Measurements from ENCODE around the gene TBC1D1. TPM values are rescaled to one million over a fixed set of nuclear protein-coding genes. Genes with fewer than 3 reads are reported as not detected.
A peak's percentile ranks its signal among the peaks of the same experiment; 100 is the strongest.

The TBC1D1 gene
- total and polyA plus RNA-seq, 4 experiments from 2014 or later = 15.3 to 46.7 (median 34.3) TPM

GRCh38 chr4:38181286-38181685 is 290.4 kb downstream of the TBC1D1 start:
- no peaks in the 10 kb centered on the region for H3K9me3 ChIP-seq (ENCODE audit: control insufficient read depth in 1 of 2, low read length in 2 of 2)
- CTCF ChIA-PET (ENCODE audit: partially characterized antibody) = interaction anchor here (0.8 to 13.4 kb wide), 20 partner anchors 12 to 679 kb away, joined by 3 to 292 read pairs (median 10); partner anchors contain the start of genes TLR1 and TLR10
- Mint-ChIP-seq H3K27me3 (no peaks in the 10 kb centered on the region), H3K4me3 (no peak overlapping the region), H3K9me3 (no peaks in the 10 kb centered on the region), H3K27ac (no peak overlapping the region), H3K36me3 (no peaks in the 10 kb centered on the region), H3K4me1 (peaks cover 23 to 46% (median 33%) of the 10 kb centered on the region in 4 donors)
- H3K4me1 ChIP-seq (ENCODE audit: insufficient read depth, low read length) = peaks cover 35% of the 10 kb centered on the region
- no peak for DNase-seq
- H3K27me3 ChIP-seq (ENCODE audit: insufficient read depth, low read length) = no peaks in the 10 kb centered on the region
- POLR2A ChIA-PET (ENCODE audit: partially characterized antibody) = interaction anchor here (0.6 to 5.3 kb wide), 5 partner anchors 129 to 549 kb away, joined by 3 to 41 read pairs (median 4); no protein-coding TSS in a partner anchor
- H3K27ac ChIP-seq (ENCODE audit: low read depth, low read length) = no peak overlapping the region
- intact Hi-C loops (cut with micrococcal nuclease) = no loop called here
- H3K36me3 ChIP-seq (ENCODE audit: insufficient read depth, low read length) = no peaks in the 10 kb centered on the region
- H3K4me3 ChIP-seq (ENCODE audit: low read length in 2 of 2) = no peak overlapping the region

GRCh38 chr4:38182334-38182998 is 291.6 kb downstream of the TBC1D1 start:
- Histone ChIP-seq H3K36me3 (ENCODE audit: insufficient read depth, low read length) (no peaks in the 10 kb centered on the region), H3K4me3 (ENCODE audit: low read length in 2 of 2) (no peak overlapping the region), H3K9me3 (ENCODE audit: control insufficient read depth in 1 of 2, low read length in 2 of 2) (no peaks in the 10 kb centered on the region), H3K27ac (ENCODE audit: low read depth, low read length) (no peak overlapping the region), H3K4me1 (ENCODE audit: insufficient read depth, low read length) (peaks cover 27% of the 10 kb centered on the region), H3K27me3 (ENCODE audit: insufficient read depth, low read length) (no peaks in the 10 kb centered on the region)
- no peaks in the 10 kb centered on the region for H3K36me3 Mint-ChIP-seq
- no peaks in the 10 kb centered on the region for H3K27me3 Mint-ChIP-seq
- peaks cover 16 to 36% (median 25%) of the 10 kb centered on the region in 4 donors for H3K4me1 Mint-ChIP-seq
- H3K27ac Mint-ChIP-seq = no peak overlapping the region
- no peaks in the 10 kb centered on the region for H3K9me3 Mint-ChIP-seq
- intact Hi-C loops (cut with micrococcal nuclease) = no loop called here
- POLR2A ChIA-PET (ENCODE audit: partially characterized antibody) = interaction anchor here (0.6 to 1.2 kb wide), 2 partner anchors 78 to 493 kb away, joined by 3 read pairs; no protein-coding TSS in a partner anchor
- CTCF ChIA-PET (ENCODE audit: partially characterized antibody) = interaction anchor here (1.0 to 13.4 kb wide), 8 partner anchors 8 to 600 kb away, joined by 3 to 292 read pairs (median 38); partner anchors contain the start of gene TLR10
- H3K4me3 Mint-ChIP-seq = no peak overlapping the region
- no peak for DNase-seq

- Histone ChIP-seq H3K4me3 (ENCODE audit: low read length in 2 of 2) (no peak overlapping the region), H3K9me3 (ENCODE audit: control insufficient read depth in 1 of 2, low read length in 2 of 2) (no peaks in the 10 kb centered on the region), H3K27ac (ENCODE audit: low read depth, low read length) (no peak overlapping the region), H3K27me3 (ENCODE audit: insufficient read depth, low read length) (no peaks in the 10 kb centered on the region), H3K36me3 (ENCODE audit: insufficient read depth, low read length) (no peaks in the 10 kb centered on the region), H3K4me1 (ENCODE audit: insufficient read depth, low read length) (peaks cover 10% of the 10 kb centered on the region)
- Mint-ChIP-seq H3K27me3 (no peaks in the 10 kb centered on the region), H3K36me3 (no peaks in the 10 kb centered on the region), H3K4me1 (peaks cover 4 to 18% (median 11%) of the 10 kb centered on the region in 4 donors), H3K27ac (no peak overlapping the region), H3K9me3 (no peaks in the 10 kb centered on the region), H3K4me3 (no peak overlapping the region)
- ChIA-PET CTCF (ENCODE audit: partially characterized antibody) (interaction anchor here (1.4 to 13.4 kb wide), 3 partner anchors 135 to 545 kb away, joined by 6 to 292 read pairs (median 152); no protein-coding TSS in a partner anchor), POLR2A (ENCODE audit: partially characterized antibody) (no interaction called here)
- no peak for DNase-seq
- intact Hi-C loops (cut with micrococcal nuclease) = no loop called here
Measured at GRCh38 chr4:38184404-38184803, 293.5 kb downstream of the TBC1D1 start.

GRCh38 chr4:38185406-38186144 is 294.7 kb downstream of the TBC1D1 start:
- no peaks in the 10 kb centered on the region for H3K27me3 ChIP-seq (ENCODE audit: insufficient read depth, low read length)
- Mint-ChIP-seq H3K36me3 (no peaks in the 10 kb centered on the region), H3K27ac (peak overlapping the region in 1 of 7 donors; percentile 24), H3K27me3 (no peaks in the 10 kb centered on the region), H3K9me3 (no peaks in the 10 kb centered on the region), H3K4me3 (no peak overlapping the region), H3K4me1 (peaks cover 0 to 8% (median 2%) of the 10 kb centered on the region in 4 donors)
- H3K36me3 ChIP-seq (ENCODE audit: insufficient read depth, low read length) = no peaks in the 10 kb centered on the region
- CTCF ChIA-PET (ENCODE audit: partially characterized antibody) = interaction anchor here (1.4 to 13.4 kb wide), 2 partner anchors 134 to 544 kb away, joined by 6 to 292 read pairs; no protein-coding TSS in a partner anchor
- DNase-seq = no peak
- intact Hi-C loops (cut with micrococcal nuclease) = no loop called here
- POLR2A ChIA-PET (ENCODE audit: partially characterized antibody) = no interaction called here
- H3K27ac ChIP-seq (ENCODE audit: low read depth, low read length) = no peak overlapping the region
- no peaks in the 10 kb centered on the region for H3K4me1 ChIP-seq (ENCODE audit: insufficient read depth, low read length)
- H3K4me3 ChIP-seq (ENCODE audit: low read length in 2 of 2) = no peak overlapping the region
- H3K9me3 ChIP-seq (ENCODE audit: control insufficient read depth in 1 of 2, low read length in 2 of 2) = no peaks in the 10 kb centered on the region

- intact Hi-C loops (cut with micrococcal nuclease) = no loop called here
- no peaks in the 10 kb centered on the region for H3K4me1 Mint-ChIP-seq
- no peaks in the 10 kb centered on the region for H3K9me3 ChIP-seq (ENCODE audit: control insufficient read depth in 1 of 2, low read length in 2 of 2)
- H3K36me3 Mint-ChIP-seq = no peaks in the 10 kb centered on the region
- no peak for DNase-seq
- ChIA-PET CTCF (ENCODE audit: partially characterized antibody) (no interaction called here), POLR2A (ENCODE audit: partially characterized antibody) (no interaction called here)
- H3K36me3 ChIP-seq (ENCODE audit: insufficient read depth, low read length) = no peaks in the 10 kb centered on the region
- H3K4me3 ChIP-seq (ENCODE audit: low read length in 2 of 2) = no peak overlapping the region
- peaks cover 1 to 3% of the 10 kb centered on the region in 2 donors for H3K27me3 Mint-ChIP-seq
- no peaks in the 10 kb centered on the region for H3K4me1 ChIP-seq (ENCODE audit: insufficient read depth, low read length)
- H3K27me3 ChIP-seq (ENCODE audit: insufficient read depth, low read length) = no peaks in the 10 kb centered on the region
- no peak overlapping the region for H3K27ac ChIP-seq (ENCODE audit: low read depth, low read length)
- H3K9me3 Mint-ChIP-seq = no peaks in the 10 kb centered on the region
- H3K27ac Mint-ChIP-seq = peak overlapping the region in 1 of 7 donors; percentile 29
- no peak overlapping the region for H3K4me3 Mint-ChIP-seq
Measured at GRCh38 chr4:38188136-38188535, 297.3 kb downstream of the TBC1D1 start.

GRCh38 chr4:38188631-38189101 is 297.8 kb downstream of the TBC1D1 start:
- Mint-ChIP-seq H3K27ac (no peak overlapping the region), H3K36me3 (no peaks in the 10 kb centered on the region), H3K4me3 (no peak overlapping the region), H3K27me3 (peaks cover 1 to 3% of the 10 kb centered on the region in 2 donors), H3K4me1 (no peaks in the 10 kb centered on the region), H3K9me3 (no peaks in the 10 kb centered on the region)
- H3K27me3 ChIP-seq (ENCODE audit: insufficient read depth, low read length) = no peaks in the 10 kb centered on the region
- intact Hi-C loops (cut with micrococcal nuclease) = no loop called here
- H3K27ac ChIP-seq (ENCODE audit: low read depth, low read length) = no peak overlapping the region
- ChIA-PET POLR2A (ENCODE audit: partially characterized antibody) (no interaction called here), CTCF (ENCODE audit: partially characterized antibody) (no interaction called here)
- H3K4me3 ChIP-seq (ENCODE audit: low read length in 2 of 2) = no peak overlapping the region
- H3K36me3 ChIP-seq (ENCODE audit: insufficient read depth, low read length) = no peaks in the 10 kb centered on the region
- no peaks in the 10 kb centered on the region for H3K4me1 ChIP-seq (ENCODE audit: insufficient read depth, low read length)
- no peaks in the 10 kb centered on the region for H3K9me3 ChIP-seq (ENCODE audit: control insufficient read depth in 1 of 2, low read length in 2 of 2)
- no peak for DNase-seq

Data from CD4-positive, alpha-beta memory T cell (primary cell).